ENCODE data around the gene POFUT1. TPM values are rescaled to one million over a fixed set of nuclear protein-coding genes. Genes with fewer than 3 reads are reported as not detected.
"Not testable (repeated sequence)": the region's sequence is repeated elsewhere in the genome, so short reads cannot be mapped to it uniquely, and the experiment has no call there.

POFUT1 gene
- total and polyA plus RNA-seq, 9 of the 15 experiments (the other 6 are each of a cell fraction or from before 2014, with no cell fraction given): 3.5 to 44.7 (median 23.5) TPM

GRCh38 chr20:32193336-32193735, 14.3 kb upstream of the POFUT1 start:
- TSS peak; percentile 11 for BruUV-seq (replicated peaks)
- H3K27ac ChIP-seq (ENCODE audit: extremely low read depth, low read depth, low read length); H3K9me3 ChIP-seq (replicated peaks; ENCODE audit: control insufficient read depth, insufficient read depth, low read depth, low read length); ATAC-seq; FAIRE-seq; H3K9ac ChIP-seq (ENCODE audit: insufficient read depth in 1 of 2, low read depth in 2 of 2, low read length in 2 of 2); H3K4me2 ChIP-seq (ENCODE audit: insufficient read depth, low read length); H3K4me1 ChIP-seq (replicated peaks in 1 of 2; ENCODE audit: control insufficient read depth in 2 of 2, insufficient read depth in 2 of 2, low read length in 2 of 2); H2AFZ ChIP-seq (ENCODE audit: low read depth, low read length); H3K27me3 ChIP-seq (ENCODE audit: control insufficient read depth in 2 of 2, insufficient read depth in 2 of 2, low read length in 2 of 2); H3K4me3 ChIP-seq; CTCF ChIA-PET (ENCODE audit: low intra/inter-chr PET ratio); in situ Hi-C loops (cut with MboI); H4K20me1 ChIP-seq (replicated peaks; ENCODE audit: control insufficient read depth, insufficient read depth, low read length); H3K79me2 ChIP-seq (ENCODE audit: control insufficient read depth, insufficient read depth, low read length); H3K9me1 ChIP-seq (ENCODE audit: control insufficient read depth, insufficient read depth, low read length); intact Hi-C loops (cut with micrococcal nuclease); DNase-seq (ENCODE audit: extremely low read depth in 1 of 4, low spot score in 3 of 4): not testable (repeated sequence)
- WGBS (ENCODE audit: insufficient coverage, low coverage, missing lambda C conversion rate): 87% methylated on average over 5 of the region's 5 CpGs
- 0 out of 2 replicates have a peak, but pooled peaks have one; percentile 16 for TF ChIP-seq SUPT5H (IDR thresholded peaks at IDR 0.05)
- peaks cover 45% of the 10 kb centered on the region for H3K36me3 ChIP-seq (ENCODE audit: control insufficient read depth, insufficient read depth, low read length)
- POLR2A ChIA-PET: interaction anchor here (1.0 to 1.6 kb wide), 2 partner anchors 9 to 11 kb away, joined by 4 to 5 read pairs; no protein-coding TSS in a partner anchor

GRCh38 chr20:32193996-32194395, 13.7 kb upstream of the POFUT1 start:
- no peak for FAIRE-seq
- Histone ChIP-seq H3K27ac (ENCODE audit: extremely low read depth, low read depth, low read length) (no peak overlapping the region), H3K4me2 (ENCODE audit: insufficient read depth, low read length) (no peak overlapping the region), H3K9ac (ENCODE audit: insufficient read depth in 1 of 2, low read depth in 2 of 2, low read length in 2 of 2) (no peak overlapping the region), H4K20me1 (replicated peaks; ENCODE audit: control insufficient read depth, insufficient read depth, low read length) (peaks cover 9% of the 10 kb centered on the region; the same call in 1 of the 2 replicates), H3K4me3 (no peak overlapping the region), H3K4me1 (replicated peaks in 1 of 2; ENCODE audit: control insufficient read depth in 2 of 2, insufficient read depth in 2 of 2, low read length in 2 of 2) (peaks cover 0 to 2% of the 10 kb centered on the region in 2 experiments; a peak in 2 of 5 replicates), H3K36me3 (ENCODE audit: control insufficient read depth, insufficient read depth, low read length) (peaks cover 51% of the 10 kb centered on the region), H3K9me3 (replicated peaks; ENCODE audit: control insufficient read depth, insufficient read depth, low read depth, low read length) (no peaks in the 10 kb centered on the region), H3K27me3 (ENCODE audit: control insufficient read depth in 2 of 2, insufficient read depth in 2 of 2, low read length in 2 of 2) (no peaks in the 10 kb centered on the region), H3K9me1 (ENCODE audit: control insufficient read depth, insufficient read depth, low read length) (no peaks in the 10 kb centered on the region), H3K79me2 (ENCODE audit: control insufficient read depth, insufficient read depth, low read length) (peaks cover 7% of the 10 kb centered on the region; the same call in 1 of the 3 replicates), H2AFZ (ENCODE audit: low read depth, low read length) (no peak overlapping the region)
- CTCF ChIA-PET (ENCODE audit: low intra/inter-chr PET ratio): no interaction called here
- no peak for DNase-seq (ENCODE audit: extremely low read depth in 1 of 4, low spot score in 3 of 4)
- no peak for ATAC-seq
- in situ Hi-C loops (cut with MboI) (no loop called here), intact Hi-C loops (cut with micrococcal nuclease) (no loop called here)
- no TSS peak for BruUV-seq (replicated peaks)
- WGBS (ENCODE audit: insufficient coverage, low coverage, missing lambda C conversion rate): 90% methylated on average over 5 of the region's 6 CpGs
- POLR2A ChIA-PET: interaction anchor here (0.7 kb wide), 1 partner anchor 43 kb away, joined by 3 read pairs; no protein-coding TSS in a partner anchor
- TF ChIP-seq HINFP (tag; conservative IDR thresholded peaks at IDR 0.05; ENCODE audit: low read depth) (no peak), MECOM (CRISPR knock-in tag; IDR thresholded peaks at IDR 0.05) (no peak), ZNF586 (CRISPR knock-in tag; conservative IDR thresholded peaks at IDR 0.05) (no peak), BRD4 (IDR thresholded peaks at IDR 0.05) (no peak), SUPT5H (IDR thresholded peaks at IDR 0.05) (no peak), OTX1 (CRISPR knock-in tag; IDR thresholded peaks at IDR 0.05) (no peak), BDP1 (IDR thresholded peaks at IDR 0.05; ENCODE audit: insufficient read depth, insufficient read length) (no peak), CLOCK (CRISPR knock-in tag; IDR thresholded peaks at IDR 0.05; ENCODE audit: borderline replicate concordance) (no peak), CREBBP (IDR thresholded peaks at IDR 0.05; ENCODE audit: low read depth, low read length) (no peak), SOX6 (IDR thresholded peaks at IDR 0.05) (no peak), SMAD4 (CRISPR knock-in tag; conservative IDR thresholded peaks at IDR 0.05) (no peak), DPF2 (IDR thresholded peaks at IDR 0.05) (no peak)

Measured in K562 (cell line).